DOHH2 (cell line): ENCODE data around the gene HMGXB3.

Experiments
- H3F3A ChIP-seq: fragments of 200-600 bp; sonication (generic), shearing (Covaris generic); 2 replicates; pipeline ENCODE4 v1.6.0; 2016; ENCODE audit warnings: antibody characterized with exemption, mild to moderate bottlenecking; ENCODE audit not compliant: control insufficient read depth, insufficient read depth
- H3K27ac ChIP-seq: fragments of 200-600 bp; sonication (generic); 2 replicates; pipeline ENCODE4 v1.5.1; 2014; ENCODE audit warnings: low read depth, mild to moderate bottlenecking, low read length, moderate library complexity
- H3K27me3 ChIP-seq: fragments of 200-600 bp; sonication (generic); 2 replicates; pipeline ENCODE4 v1.6.1; 2014; ENCODE audit warnings: mild to moderate bottlenecking, low read length, mixed read lengths; ENCODE audit not compliant: control insufficient read depth
- H3K36me3 ChIP-seq: fragments of 200-600 bp; sonication (generic); 2 replicates; pipeline ENCODE4 v1.6.1; 2014; ENCODE audit warnings: mild to moderate bottlenecking, low read length, moderate library complexity, mixed read lengths; ENCODE audit not compliant: control insufficient read depth
- H3K4me1 ChIP-seq: fragments of 200-600 bp; sonication (generic); 2 replicates; pipeline ENCODE4 v1.6.1; 2014; ENCODE audit warnings: mild to moderate bottlenecking, low read length, mixed read lengths; ENCODE audit not compliant: control insufficient read depth
- H3K4me2 ChIP-seq: fragments of 200-600 bp; sonication (generic); 2 replicates; pipeline ENCODE4 v1.6.0; 2014; ENCODE audit warnings: mild to moderate bottlenecking, low read length, moderate library complexity
- H3K4me3 ChIP-seq: fragments of 200-600 bp; sonication (generic); 2 replicates; pipeline ENCODE4 v1.5.1; 2014; ENCODE audit warnings: mild to moderate bottlenecking, low read length, mixed read lengths
- H3K79me2 ChIP-seq: fragments of 200-600 bp; sonication (generic); 2 replicates; pipeline ENCODE4 v1.6.1; 2014; ENCODE audit warnings: mild to moderate bottlenecking, low read length, mixed read lengths; ENCODE audit not compliant: control insufficient read depth
- H3K9me2 ChIP-seq: fragments of 200-600 bp; sonication (generic); replicated peaks from 2 replicates; pipeline ENCODE4 v1.6.1; 2014; ENCODE audit warnings: mild to moderate bottlenecking, low read length, mixed read lengths; ENCODE audit not compliant: control insufficient read depth
- H3K9me3 ChIP-seq: fragments of 200-600 bp; sonication (generic); 2 replicates; pipeline ENCODE4 v1.6.1; 2014; ENCODE audit warnings: antibody characterized with exemption, low read length, mixed read lengths; ENCODE audit not compliant: control insufficient read depth, insufficient read depth
- H4K20me1 ChIP-seq: fragments of 200-600 bp; sonication (generic); 2 replicates; pipeline ENCODE4 v1.6.0; 2014; ENCODE audit warnings: low read depth, mild to moderate bottlenecking, antibody characterized with exemption, low read length, moderate library complexity; ENCODE audit not compliant: control insufficient read depth, insufficient read depth
- CTCF ChIP-seq: fragments of 200-600 bp; sonication (generic); IDR thresholded peaks from one replicate; pipeline ENCODE4 v1.5.1; 2014; ENCODE audit warnings: antibody characterized with exemption, mild to moderate bottlenecking, low read depth, low read length; ENCODE audit not compliant: poor library complexity, severe bottlenecking
- EZH2phosphoT487 ChIP-seq: fragments of 200-600 bp; sonication (generic); IDR thresholded peaks from 2 replicates; pipeline ENCODE4 v1.6.1; 2017; ENCODE audit warnings: borderline replicate concordance, mild to moderate bottlenecking, antibody characterized with exemption, low read length, moderate library complexity, mixed read lengths

The HMGXB3 gene

GRCh38 chr5:150097152-150097551 is 96.6 kb downstream of the HMGXB3 start:
- TF ChIP-seq EZH2phosphoT487 (no peak), CTCF (no peak)
- H3K4me1 ChIP-seq = no peaks in the 10 kb centered on the region
- no peaks in the 10 kb centered on the region for H3K9me3 ChIP-seq
- H3K4me3 ChIP-seq = no peak overlapping the region
- no peaks in the 10 kb centered on the region for H3K36me3 ChIP-seq
- peaks cover 8% of the 10 kb centered on the region; the same call in 1 of the 2 replicates for H3K27me3 ChIP-seq
- H3K27ac ChIP-seq = no peak overlapping the region
- no peaks in the 10 kb centered on the region for H4K20me1 ChIP-seq
- H3K9me2 ChIP-seq = no peaks in the 10 kb centered on the region
- H3F3A ChIP-seq = no peaks in the 10 kb centered on the region
- no peaks in the 10 kb centered on the region for H3K79me2 ChIP-seq
- H3K4me2 ChIP-seq = no peak overlapping the region

- no peaks in the 10 kb centered on the region for H4K20me1 ChIP-seq
- H3F3A ChIP-seq = no peaks in the 10 kb centered on the region
- H3K27ac ChIP-seq = no peak overlapping the region
- 0 out of 2 replicates have a peak, but pooled peaks cover 3% of the 10 kb centered on the region for H3K27me3 ChIP-seq
- no peaks in the 10 kb centered on the region for H3K9me2 ChIP-seq
- no peak overlapping the region for H3K4me3 ChIP-seq
- TF ChIP-seq EZH2phosphoT487 = no peak
- no peak for TF ChIP-seq CTCF
- H3K4me1 ChIP-seq = no peaks in the 10 kb centered on the region
- no peaks in the 10 kb centered on the region for H3K36me3 ChIP-seq
- H3K79me2 ChIP-seq = no peaks in the 10 kb centered on the region
- H3K9me3 ChIP-seq = no peaks in the 10 kb centered on the region
- H3K4me2 ChIP-seq = no peak overlapping the region
These were observed 100.5 kb downstream of the HMGXB3 start for GRCh38 chr5:150101023-150101422.
